Endothelial cell of umbilical vein (primary cell): ENCODE data around the gene LEAP2. TPM values are rescaled to one million over a fixed set of nuclear protein-coding genes. Genes with fewer than 3 reads are reported as not detected.

ENCODE experiments used
- polyA plus RNA-seq, 4 experiments: library from polyadenylated mRNA; depleted of rRNA in 3 of 4; stranded (reverse) in 3 of 4; unstranded in 1 of 4; fragments of >200 nt; gene quantifications; 2 replicates each; pipeline versions ENCODE4 v1.2.1 to v1.2.3, GENCODE V29; 2011 to 2012; ENCODE audit warnings: missing spikeins in 1 of 4
- small RNA-seq: library from RNA; depleted of rRNA; stranded (forward); fragments of <200 nt; gene quantifications from one replicate; pipeline ENCODE3, GENCODE V24; 2012; ENCODE audit warnings: low replicate concordance, low read depth; ENCODE audit not compliant: insufficient read depth, insufficient read length
- total RNA-seq: library from RNA; stranded (reverse); gene quantifications from 2 replicates; pipeline ENCODE4 v1.2.3, GENCODE V29; 2021

LEAP2 gene
- total and polyA plus RNA-seq, 2 donors (not counting 3 experiments of a cell fraction or from before 2014, with no cell fraction given): 0.37 to 0.40 TPM

Small RNA genes lying within 50 kb of the gene (small RNA-seq; reads per million reads assigned to genes)
- not detected for gene RNA5SP192

Other genes starting within 250 kb of the LEAP2 start
- not detected in 2 replicates for gene IL13, start 215.5 kb upstream of the LEAP2 start, total RNA-seq
- 0.06 TPM in 2 replicates for gene IL13, start 215.5 kb upstream of the LEAP2 start, polyA plus RNA-seq
- gene IL4, start 199.7 kb upstream of the LEAP2 start, total RNA-seq: not detected in 2 replicates
- not detected in 2 replicates for gene IL4, start 199.7 kb upstream of the LEAP2 start, polyA plus RNA-seq
- 11.2 and 15.8 TPM in 2 replicates for gene KIF3A, start 136.1 kb upstream of the LEAP2 start, total RNA-seq
- 2.4 and 3.3 TPM in 2 replicates for gene KIF3A, start 136.1 kb upstream of the LEAP2 start, polyA plus RNA-seq
- gene CCNI2, start 126.2 kb upstream of the LEAP2 start, total RNA-seq: 0.53 TPM in 1 of 2 replicates, not detected in the other
- gene CCNI2, start 126.2 kb upstream of the LEAP2 start, polyA plus RNA-seq: 0.13 and 0.25 TPM in 2 replicates
- 77.2 and 82.1 TPM in 2 replicates for gene SEPTIN8, start 96.4 kb upstream of the LEAP2 start, total RNA-seq
- 45.3 and 56.6 TPM in 2 replicates for gene SEPTIN8, start 96.4 kb upstream of the LEAP2 start, polyA plus RNA-seq
- not detected in 2 replicates for gene SOWAHA, start 60.4 kb upstream of the LEAP2 start, total RNA-seq
- gene SOWAHA, start 60.4 kb upstream of the LEAP2 start, polyA plus RNA-seq: not detected in 2 replicates
- 20.9 and 21.0 TPM in 2 replicates for gene SHROOM1, start 43.0 kb upstream of the LEAP2 start, total RNA-seq
- 12.8 and 13.0 TPM in 2 replicates for gene SHROOM1, start 43.0 kb upstream of the LEAP2 start, polyA plus RNA-seq
- gene GDF9, start 7.2 kb upstream of the LEAP2 start, total RNA-seq: 0.32 TPM in 1 of 2 replicates, not detected in the other
- gene GDF9, start 7.2 kb upstream of the LEAP2 start, polyA plus RNA-seq: 0.07 and 0.24 TPM in 2 replicates
- 390 and 458 TPM in 2 replicates for gene UQCRQ, start 7.0 kb upstream of the LEAP2 start, total RNA-seq
- gene UQCRQ, start 7.0 kb upstream of the LEAP2 start, polyA plus RNA-seq: 246 and 263 TPM in 2 replicates
- 85.5 and 88.3 TPM in 2 replicates for gene AFF4, start 90.0 kb downstream of the LEAP2 start, total RNA-seq
- 21.3 and 27.0 TPM in 2 replicates for gene AFF4, start 90.0 kb downstream of the LEAP2 start, polyA plus RNA-seq
- 25.9 and 30.5 TPM in 2 replicates for gene ZCCHC10, start 152.9 kb downstream of the LEAP2 start, total RNA-seq
- 32.1 and 35.3 TPM in 2 replicates for gene ZCCHC10, start 152.9 kb downstream of the LEAP2 start, polyA plus RNA-seq
- gene HSPA4, start 178.3 kb downstream of the LEAP2 start, total RNA-seq: 157 and 161 TPM in 2 replicates
- gene HSPA4, start 178.3 kb downstream of the LEAP2 start, polyA plus RNA-seq: 7.1 and 11.2 TPM in 2 replicates